Measurements from ENCODE around the gene RUSC1.
"Not testable (repeated sequence)": the region's sequence is repeated elsewhere in the genome, so short reads cannot be mapped to it uniquely, and the experiment has no call there.

RUSC1 gene

DNA sequence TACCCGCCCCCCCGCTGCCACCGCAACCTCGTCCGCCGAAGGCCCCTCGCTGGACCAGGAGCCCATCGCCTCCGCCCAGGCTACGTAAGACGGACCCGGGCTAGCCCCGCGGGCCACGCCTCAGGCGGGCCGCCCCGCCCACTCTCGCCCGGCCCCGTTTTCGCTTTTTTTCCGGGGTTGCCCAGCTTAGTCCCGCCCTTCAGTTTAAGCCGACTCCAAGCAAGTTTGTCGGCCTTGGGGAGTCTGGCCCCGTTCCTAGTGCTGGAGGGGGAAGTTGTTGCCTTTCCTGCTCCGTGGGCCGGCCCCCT, 3.0 kb downstream of the RUSC1 start:
- H3K4me3 ChIP-seq (ENCODE audit: low read length): peak overlapping the region; percentile 93
- DNase-seq (ENCODE audit: low read depth): peak; percentile 90
- no peak for TF ChIP-seq CTCF (conservative IDR thresholded peaks at IDR 0.05; ENCODE audit: low read length)

GRCh38 chr1:155324037-155324716, 3.5 kb downstream of the RUSC1 start:
- TF ChIP-seq CTCF (conservative IDR thresholded peaks at IDR 0.05; ENCODE audit: low read length): no peak
- DNase-seq (ENCODE audit: low read depth): peak; percentile 97
- H3K4me3 ChIP-seq (ENCODE audit: low read length): peak overlapping the region; percentile 93

DNA sequence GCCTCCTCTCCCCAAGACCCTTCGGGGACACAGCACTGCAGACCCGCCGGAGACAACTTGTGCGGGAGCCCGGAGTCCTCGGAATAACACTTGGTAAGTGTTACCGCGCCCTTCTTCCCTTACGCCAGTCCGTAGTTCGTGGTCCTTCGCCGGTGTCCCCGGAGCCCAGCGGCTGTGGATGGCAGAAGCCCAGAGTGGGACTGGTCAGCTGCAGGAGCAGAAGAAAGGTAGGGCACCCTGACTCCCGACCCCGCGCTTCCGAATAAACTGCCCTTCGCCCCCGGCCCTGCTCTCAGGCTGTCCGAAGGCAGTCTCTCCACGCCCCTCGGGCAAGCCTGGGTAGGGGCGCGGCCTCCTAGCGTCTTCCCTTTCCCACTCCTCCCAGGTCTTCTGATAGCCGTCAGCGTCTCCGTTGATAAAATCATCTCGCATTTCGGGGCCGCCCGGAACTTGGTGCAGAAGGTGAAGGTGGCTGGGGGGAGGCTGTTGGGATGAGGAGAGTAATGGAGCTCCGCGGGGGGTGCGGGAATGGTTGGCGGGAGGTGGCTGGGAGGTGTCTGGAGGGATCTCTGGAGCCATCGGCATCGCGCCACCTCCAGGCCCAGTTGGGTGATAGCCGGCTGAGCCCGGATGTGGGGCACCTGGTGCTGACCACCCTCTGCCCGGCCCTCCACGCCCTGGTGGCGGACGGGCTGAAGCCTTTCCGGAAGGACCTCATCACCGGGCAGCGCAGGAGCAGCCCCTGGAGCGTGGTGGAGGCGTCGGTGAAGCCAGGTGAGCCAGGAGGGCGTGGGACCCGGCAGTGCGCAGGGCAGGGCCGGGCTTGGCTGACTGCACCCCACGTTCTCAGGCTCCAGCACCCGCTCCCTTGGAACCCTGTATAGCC, 4.3 kb downstream of the RUSC1 start:
- peak; percentile 49 for TF ChIP-seq CTCF (conservative IDR thresholded peaks at IDR 0.05; ENCODE audit: low read length)
- DNase-seq (ENCODE audit: low read depth): peak; percentile 36
- peak overlapping the region; percentile 93 for H3K4me3 ChIP-seq (ENCODE audit: low read length)

DNA sequence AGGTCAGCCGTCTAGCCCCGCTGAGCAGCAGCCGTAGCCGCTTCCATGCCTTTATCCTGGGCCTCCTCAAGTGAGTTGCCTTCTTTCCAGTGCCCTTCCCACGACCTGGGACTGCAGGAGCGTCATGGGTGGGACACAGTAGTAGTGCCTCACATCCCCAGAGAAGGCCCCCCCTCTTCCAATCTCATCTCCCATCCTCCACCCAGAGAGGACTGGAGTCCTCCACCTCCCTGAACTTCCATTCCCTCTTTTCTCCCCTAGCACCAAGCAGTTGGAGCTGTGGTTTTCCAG, 4.9 kb downstream of the RUSC1 start:
- H3K4me3 ChIP-seq (ENCODE audit: low read length): peak overlapping the region; percentile 93
- TF ChIP-seq CTCF (conservative IDR thresholded peaks at IDR 0.05; ENCODE audit: low read length): no peak
- DNase-seq (ENCODE audit: low read depth): no peak

DNA sequence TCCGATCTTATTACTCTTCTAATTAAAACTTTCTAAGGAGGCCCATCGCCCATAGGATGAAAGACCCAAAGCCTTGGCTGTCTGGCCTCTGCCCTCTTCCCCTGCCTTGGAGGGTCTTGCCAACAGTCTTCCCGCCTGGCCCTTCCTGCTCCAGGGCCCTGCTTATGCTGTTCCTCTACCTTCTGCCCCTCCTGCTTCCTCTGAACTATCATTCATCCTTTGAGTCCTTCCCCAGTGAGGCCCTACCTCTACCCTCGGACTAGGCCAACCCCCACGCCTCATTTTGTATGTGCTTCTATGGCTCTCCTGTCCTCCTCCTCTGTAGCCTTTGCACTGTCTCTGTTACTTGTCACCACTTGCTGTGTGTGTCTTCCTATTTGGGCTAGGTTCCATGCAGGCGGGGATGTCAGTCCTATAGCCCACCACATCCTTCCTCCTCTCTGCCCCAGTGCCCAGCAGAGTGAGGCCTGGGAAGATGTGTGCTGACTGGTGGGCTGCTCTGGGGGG, 5.4 kb downstream of the RUSC1 start:
- no peak overlapping the region; the same call in 1 of the 2 replicates for H3K4me3 ChIP-seq (ENCODE audit: low read length)
- DNase-seq (ENCODE audit: low read depth): no peak
- TF ChIP-seq CTCF (conservative IDR thresholded peaks at IDR 0.05; ENCODE audit: low read length): no peak

DNA sequence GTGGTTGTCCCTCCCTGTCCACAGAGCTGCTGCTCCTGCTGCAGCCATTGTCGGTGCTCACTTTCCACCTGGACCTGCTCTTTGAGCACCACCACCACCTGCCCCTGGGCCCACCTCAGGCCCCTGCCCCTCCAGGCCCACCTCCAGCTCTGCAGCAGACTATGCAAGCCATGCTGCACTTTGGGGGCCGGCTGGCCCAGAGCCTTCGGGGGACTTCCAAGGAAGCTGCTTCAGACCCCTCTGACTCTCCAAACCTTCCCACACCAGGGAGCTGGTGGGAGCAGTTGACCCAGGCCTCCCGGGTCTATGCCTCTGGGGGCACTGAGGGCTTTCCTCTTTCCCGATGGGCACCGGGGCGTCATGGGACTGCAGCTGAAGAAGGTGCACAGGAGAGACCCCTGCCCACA, 5.9 kb downstream of the RUSC1 start:
- DNase-seq (ENCODE audit: low read depth): no peak
- TF ChIP-seq CTCF (conservative IDR thresholded peaks at IDR 0.05; ENCODE audit: low read length): no peak
- H3K4me3 ChIP-seq (ENCODE audit: low read length): no peak overlapping the region

GRCh38 chr1:155327981-155328380, 7.3 kb downstream of the RUSC1 start:
- H3K4me3 ChIP-seq (ENCODE audit: low read length): no peak overlapping the region
- DNase-seq (ENCODE audit: low read depth): no peak
- TF ChIP-seq CTCF (conservative IDR thresholded peaks at IDR 0.05; ENCODE audit: low read length): no peak

- H3K4me3 ChIP-seq (ENCODE audit: low read length); DNase-seq (ENCODE audit: low read depth): not testable (repeated sequence)
These were observed 8.2 kb downstream of the RUSC1 start for GRCh38 chr1:155328856-155329255.
